NAMALWA (cell line): ENCODE results near the gene LIPM.
A peak's percentile ranks its signal among the peaks of the same experiment; 100 is the strongest.
"Not testable (repeated sequence)": the region's sequence is repeated elsewhere in the genome, so short reads cannot be mapped to it uniquely, and the experiment has no call there.

Experiments used
- DNase-seq: peaks from one replicate; pipeline ENCODE4 v3.0.0-alpha.2; 2015; ENCODE audit warnings: low spot score

The LIPM gene

GRCh38 chr10:88800152-88801125 is 2.1 kb upstream of the LIPM start:
- no peak for DNase-seq

- no peak for DNase-seq
Observed at GRCh38 chr10:88803641-88804040, 1.1 kb downstream of the LIPM start.

GRCh38 chr10:88804083-88804812 is 1.7 kb downstream of the LIPM start:
- DNase-seq, result peak; percentile 20

GRCh38 chr10:88805361-88805760 is 2.8 kb downstream of the LIPM start:
- no peak for DNase-seq

- no peak for DNase-seq
Observed at GRCh38 chr10:88805924-88806323, 3.4 kb downstream of the LIPM start.

- no peak for DNase-seq
Observed at GRCh38 chr10:88809621-88810020, 7.1 kb downstream of the LIPM start.

GRCh38 chr10:88810196-88810961 is 7.8 kb downstream of the LIPM start:
- DNase-seq, result peak; percentile 71

GRCh38 chr10:88813200-88813599 is 10.7 kb downstream of the LIPM start:
- no peak for DNase-seq

- no peak for DNase-seq
Observed at GRCh38 chr10:88819290-88819689, 16.8 kb downstream of the LIPM start.

- no peak for DNase-seq
Observed at GRCh38 chr10:88820748-88821401, 18.3 kb downstream of the LIPM start.

GRCh38 chr10:88826388-88826787 is 23.9 kb downstream of the LIPM start:
- DNase-seq, result no peak

GRCh38 chr10:88827671-88828070 is 25.1 kb downstream of the LIPM start:
- no peak for DNase-seq

GRCh38 chr10:88828310-88828709 is 25.8 kb downstream of the LIPM start:
- DNase-seq, result no peak

- no peak for DNase-seq
Observed at GRCh38 chr10:88830643-88831268, 28.2 kb downstream of the LIPM start.

GRCh38 chr10:88831709-88832108 is 29.2 kb downstream of the LIPM start:
- DNase-seq, result no peak

GRCh38 chr10:88832376-88832775 is 29.8 kb downstream of the LIPM start:
- peak; percentile 21 for DNase-seq

GRCh38 chr10:88833156-88833555 is 30.6 kb downstream of the LIPM start:
- no peak for DNase-seq

GRCh38 chr10:88833723-88834122 is 31.2 kb downstream of the LIPM start:
- no peak for DNase-seq

GRCh38 chr10:88835096-88835909 is 32.8 kb downstream of the LIPM start:
- DNase-seq, result peak; percentile 93

- DNase-seq, result no peak
Observed at GRCh38 chr10:88835910-88836221, 33.3 kb downstream of the LIPM start.

GRCh38 chr10:88837632-88838031 is 35.1 kb downstream of the LIPM start:
- not testable (repeated sequence) for DNase-seq
